KMS-11 (cell line): ENCODE measurements around the gene CPSF3.
A peak's percentile ranks its signal among the peaks of the same experiment; 100 is the strongest.

Source experiments
- H2AFZ ChIP-seq: fragments of 200-600 bp; sonication (generic); 2 replicates; pipeline ENCODE4 v1.6.1; 2016; ENCODE audit warnings: antibody characterized with exemption, mixed run types, low read depth
- H3K27ac ChIP-seq: fragments of 200-600 bp; sonication (generic); 2 replicates; pipeline ENCODE4 v1.6.1; 2016; ENCODE audit warnings: mild to moderate bottlenecking, mixed run types
- H3K27me3 ChIP-seq: fragments of 200-600 bp; sonication (generic); 2 replicates; pipeline ENCODE4 v1.6.1; 2017; ENCODE audit warnings: mild to moderate bottlenecking, low read depth, mixed run types, moderate library complexity; ENCODE audit not compliant: insufficient read depth
- H3K36me3 ChIP-seq: fragments of 200-600 bp; sonication (generic); 2 replicates; pipeline ENCODE4 v1.6.1; 2017; ENCODE audit warnings: mild to moderate bottlenecking, mixed run types; ENCODE audit not compliant: insufficient read depth
- H3K4me1 ChIP-seq: fragments of 200-600 bp; sonication (generic); 2 replicates; pipeline ENCODE4 v1.6.1; 2016; ENCODE audit warnings: mild to moderate bottlenecking, low read depth, mixed run types; ENCODE audit not compliant: poor library complexity, severe bottlenecking
- H3K4me2 ChIP-seq: fragments of 200-600 bp; sonication (generic); 2 replicates; pipeline ENCODE4 v1.7.0; 2016; ENCODE audit warnings: mild to moderate bottlenecking, mixed run types
- H3K4me3 ChIP-seq: fragments of 200-600 bp; sonication (generic); IDR thresholded peaks from 2 replicates; pipeline ENCODE4 v1.6.1; 2017; ENCODE audit warnings: low read depth, low read length, mixed read lengths; ENCODE audit not compliant: insufficient read depth
- H3K79me2 ChIP-seq: fragments of 200-600 bp; sonication (generic); 2 replicates; pipeline ENCODE4 v1.6.1; 2016; ENCODE audit warnings: low read depth, mixed run types; ENCODE audit not compliant: insufficient read depth
- H3K9ac ChIP-seq: fragments of 200-600 bp; sonication (generic); 2 replicates; pipeline ENCODE4 v1.6.1; 2016; ENCODE audit warnings: mild to moderate bottlenecking, mixed run types
- H4K20me1 ChIP-seq: fragments of 200-600 bp; sonication (generic); 2 replicates; pipeline ENCODE4 v1.6.1; 2016; ENCODE audit warnings: mild to moderate bottlenecking, mixed run types; ENCODE audit not compliant: insufficient read depth
- CTCF ChIP-seq: fragments of 200-600 bp; sonication (generic); conservative IDR thresholded peaks from 2 replicates; pipeline ENCODE4 v1.6.1; 2017; ENCODE audit warnings: low read depth, mild to moderate bottlenecking, antibody characterized with exemption, low read length, moderate library complexity, mixed read lengths

The CPSF3 gene

GRCh38 chr2:9472511-9472910 is 49.1 kb downstream of the CPSF3 start:
- no peak overlapping the region for H3K4me2 ChIP-seq
- H3K36me3 ChIP-seq, result no peaks in the 10 kb centered on the region
- TF ChIP-seq CTCF, result no peak
- no peaks in the 10 kb centered on the region for H4K20me1 ChIP-seq
- no peak overlapping the region for H3K4me3 ChIP-seq
- no peaks in the 10 kb centered on the region for H3K27me3 ChIP-seq
- H3K4me1 ChIP-seq, result peaks cover 4% of the 10 kb centered on the region
- no peak overlapping the region for H3K27ac ChIP-seq
- H3K9ac ChIP-seq, result no peak overlapping the region
- H3K79me2 ChIP-seq, result no peaks in the 10 kb centered on the region
- no peak overlapping the region for H2AFZ ChIP-seq

GRCh38 chr2:9473308-9473984 is 50.0 kb downstream of the CPSF3 start:
- no peaks in the 10 kb centered on the region for H3K27me3 ChIP-seq
- peaks cover 4% of the 10 kb centered on the region for H3K4me1 ChIP-seq
- H3K36me3 ChIP-seq, result no peaks in the 10 kb centered on the region
- no peak overlapping the region for H2AFZ ChIP-seq
- no peaks in the 10 kb centered on the region for H3K79me2 ChIP-seq
- no peak overlapping the region for H3K4me2 ChIP-seq
- TF ChIP-seq CTCF, result no peak
- no peak overlapping the region for H3K27ac ChIP-seq
- no peak overlapping the region for H3K4me3 ChIP-seq
- no peak overlapping the region for H3K9ac ChIP-seq
- H4K20me1 ChIP-seq, result no peaks in the 10 kb centered on the region

- Histone ChIP-seq H3K27ac (no peak overlapping the region), H3K4me3 (no peak overlapping the region), H3K9ac (no peak overlapping the region), H3K4me1 (peaks cover 4% of the 10 kb centered on the region), H3K4me2 (0 out of 2 replicates have a peak overlapping the region, but pooled peaks have one; percentile 25), H3K27me3 (no peaks in the 10 kb centered on the region), H4K20me1 (no peaks in the 10 kb centered on the region), H3K79me2 (no peaks in the 10 kb centered on the region), H3K36me3 (no peaks in the 10 kb centered on the region), H2AFZ (peak overlapping the region; percentile 87)
- TF ChIP-seq CTCF, result no peak
Observed at GRCh38 chr2:9473985-9474360, 50.5 kb downstream of the CPSF3 start.

- Histone ChIP-seq H4K20me1 (no peaks in the 10 kb centered on the region), H3K79me2 (no peaks in the 10 kb centered on the region), H3K27me3 (no peaks in the 10 kb centered on the region), H3K4me3 (no peak within 1 kb of the TSS), H3K27ac (no peak within 1 kb of the TSS), H3K4me1 (peaks cover 4% of the 10 kb centered on the region), H3K4me2 (peak within 1 kb of the TSS; percentile 66), H3K36me3 (no peaks in the 10 kb centered on the region), H3K9ac (peak within 1 kb of the TSS; percentile 56; the same call in 1 of the 2 replicates), H2AFZ (peak within 1 kb of the TSS; percentile 87)
- TF ChIP-seq CTCF, result no peak
Observed at GRCh38 chr2:9474361-9475057, 51.1 kb downstream of the CPSF3 start, which contains the start of gene IAH1. IAH1 (plus strand) TSS chr2:9474551; CDS start chr2:9474567, 16 bp downstream.
